ENCODE data around the gene USP2.

Gene USP2

GRCh38 chr11:119320240-119320775, 61.2 kb downstream of the USP2 start:
- no peak for DNase-seq

- no peak for DNase-seq
These were observed 61.7 kb downstream of the USP2 start for GRCh38 chr11:119319700-119320239.

- DNase-seq: no peak
These were observed 62.3 kb downstream of the USP2 start for GRCh38 chr11:119319136-119319699.

- no peak for DNase-seq
These were observed 63.0 kb downstream of the USP2 start for GRCh38 chr11:119318240-119319135.

GRCh38 chr11:119317592-119318239, 63.8 kb downstream of the USP2 start:
- no peak for DNase-seq

GRCh38 chr11:119316729-119317591, 64.5 kb downstream of the USP2 start, which contains the start of gene MCAM:
MCAM (minus strand) TSS chr11:119317130; CDS start chr11:119317101, 29 bp downstream.
- no peak for DNase-seq

- DNase-seq: no peak
These were observed 65.3 kb downstream of the USP2 start for GRCh38 chr11:119316016-119316728.

- peak in 2 of 4 experiments; percentile 37 to 39 for DNase-seq
These were observed 66.1 kb downstream of the USP2 start for GRCh38 chr11:119315131-119316015.

- no peak for DNase-seq
These were observed 66.8 kb downstream of the USP2 start for GRCh38 chr11:119314726-119315125.

- DNase-seq: no peak
These were observed 70.8 kb downstream of the USP2 start for GRCh38 chr11:119310682-119311052.

- DNase-seq: no peak
These were observed 71.4 kb downstream of the USP2 start for GRCh38 chr11:119309953-119310681.

GRCh38 chr11:119309411-119309810, 72.1 kb downstream of the USP2 start:
- DNase-seq: no peak

GRCh38 chr11:119307974-119308373, 73.5 kb downstream of the USP2 start:
- DNase-seq: no peak

GRCh38 chr11:119307219-119307618, 74.3 kb downstream of the USP2 start:
- no peak for DNase-seq

GRCh38 chr11:119306373-119306890, 75.1 kb downstream of the USP2 start:
- DNase-seq: no peak

- no peak for DNase-seq
These were observed 75.7 kb downstream of the USP2 start for GRCh38 chr11:119305556-119306372.
